KMS-11 (cell line): ENCODE results near the gene CNRIP1.

Source experiments
- H2AFZ ChIP-seq: fragments of 200-600 bp; sonication (generic); 2 replicates; pipeline ENCODE4 v1.6.1; 2016; ENCODE audit warnings: antibody characterized with exemption, mixed run types, low read depth
- H3K27ac ChIP-seq: fragments of 200-600 bp; sonication (generic); 2 replicates; pipeline ENCODE4 v1.6.1; 2016; ENCODE audit warnings: mild to moderate bottlenecking, mixed run types
- H3K27me3 ChIP-seq: fragments of 200-600 bp; sonication (generic); 2 replicates; pipeline ENCODE4 v1.6.1; 2017; ENCODE audit warnings: mild to moderate bottlenecking, low read depth, mixed run types, moderate library complexity; ENCODE audit not compliant: insufficient read depth
- H3K36me3 ChIP-seq: fragments of 200-600 bp; sonication (generic); 2 replicates; pipeline ENCODE4 v1.6.1; 2017; ENCODE audit warnings: mild to moderate bottlenecking, mixed run types; ENCODE audit not compliant: insufficient read depth
- H3K4me1 ChIP-seq: fragments of 200-600 bp; sonication (generic); 2 replicates; pipeline ENCODE4 v1.6.1; 2016; ENCODE audit warnings: mild to moderate bottlenecking, low read depth, mixed run types; ENCODE audit not compliant: poor library complexity, severe bottlenecking
- H3K4me2 ChIP-seq: fragments of 200-600 bp; sonication (generic); 2 replicates; pipeline ENCODE4 v1.7.0; 2016; ENCODE audit warnings: mild to moderate bottlenecking, mixed run types
- H3K4me3 ChIP-seq: fragments of 200-600 bp; sonication (generic); IDR thresholded peaks from 2 replicates; pipeline ENCODE4 v1.6.1; 2017; ENCODE audit warnings: low read depth, low read length, mixed read lengths; ENCODE audit not compliant: insufficient read depth
- H3K79me2 ChIP-seq: fragments of 200-600 bp; sonication (generic); 2 replicates; pipeline ENCODE4 v1.6.1; 2016; ENCODE audit warnings: low read depth, mixed run types; ENCODE audit not compliant: insufficient read depth
- H3K9ac ChIP-seq: fragments of 200-600 bp; sonication (generic); 2 replicates; pipeline ENCODE4 v1.6.1; 2016; ENCODE audit warnings: mild to moderate bottlenecking, mixed run types
- H4K20me1 ChIP-seq: fragments of 200-600 bp; sonication (generic); 2 replicates; pipeline ENCODE4 v1.6.1; 2016; ENCODE audit warnings: mild to moderate bottlenecking, mixed run types; ENCODE audit not compliant: insufficient read depth
- CTCF ChIP-seq: fragments of 200-600 bp; sonication (generic); conservative IDR thresholded peaks from 2 replicates; pipeline ENCODE4 v1.6.1; 2017; ENCODE audit warnings: low read depth, mild to moderate bottlenecking, antibody characterized with exemption, low read length, moderate library complexity, mixed read lengths

The CNRIP1 gene

GRCh38 chr2:68342470-68342869 lies 22.7 kb upstream of the CNRIP1 start:
- no peaks in the 10 kb centered on the region for H3K4me1 ChIP-seq
- H3K27me3 ChIP-seq: no peaks in the 10 kb centered on the region
- no peak overlapping the region for H3K4me3 ChIP-seq
- no peaks in the 10 kb centered on the region for H3K79me2 ChIP-seq
- TF ChIP-seq CTCF: no peak
- H3K4me2 ChIP-seq: no peak overlapping the region
- H2AFZ ChIP-seq: no peak overlapping the region
- no peak overlapping the region for H3K27ac ChIP-seq
- no peaks in the 10 kb centered on the region for H4K20me1 ChIP-seq
- H3K9ac ChIP-seq: no peak overlapping the region
- H3K36me3 ChIP-seq: no peaks in the 10 kb centered on the region

- Histone ChIP-seq H2AFZ (no peak overlapping the region), H3K4me3 (no peak overlapping the region), H3K27ac (no peak overlapping the region), H3K4me2 (no peak overlapping the region), H3K27me3 (no peaks in the 10 kb centered on the region), H3K4me1 (no peaks in the 10 kb centered on the region), H4K20me1 (no peaks in the 10 kb centered on the region), H3K9ac (no peak overlapping the region), H3K79me2 (no peaks in the 10 kb centered on the region), H3K36me3 (no peaks in the 10 kb centered on the region)
- TF ChIP-seq CTCF: no peak
Observed at GRCh38 chr2:68341583-68341982, 21.8 kb upstream of the CNRIP1 start.

- H3K36me3 ChIP-seq: no peaks in the 10 kb centered on the region
- H3K27me3 ChIP-seq: no peaks in the 10 kb centered on the region
- no peak for TF ChIP-seq CTCF
- no peaks in the 10 kb centered on the region for H3K79me2 ChIP-seq
- H3K4me3 ChIP-seq: no peak overlapping the region
- H3K4me2 ChIP-seq: no peak overlapping the region
- H2AFZ ChIP-seq: no peak overlapping the region
- no peaks in the 10 kb centered on the region for H3K4me1 ChIP-seq
- H4K20me1 ChIP-seq: no peaks in the 10 kb centered on the region
- no peak overlapping the region for H3K27ac ChIP-seq
- no peak overlapping the region for H3K9ac ChIP-seq
Observed at GRCh38 chr2:68341062-68341329, 21.2 kb upstream of the CNRIP1 start.

GRCh38 chr2:68340226-68341061 lies 20.7 kb upstream of the CNRIP1 start:
- no peak overlapping the region for H3K4me3 ChIP-seq
- H3K36me3 ChIP-seq: no peaks in the 10 kb centered on the region
- no peak for TF ChIP-seq CTCF
- no peaks in the 10 kb centered on the region for H3K27me3 ChIP-seq
- no peaks in the 10 kb centered on the region for H3K4me1 ChIP-seq
- H3K4me2 ChIP-seq: no peak overlapping the region
- H3K27ac ChIP-seq: no peak overlapping the region
- no peaks in the 10 kb centered on the region for H4K20me1 ChIP-seq
- H2AFZ ChIP-seq: no peak overlapping the region
- no peak overlapping the region for H3K9ac ChIP-seq
- H3K79me2 ChIP-seq: no peaks in the 10 kb centered on the region
